ENCODE data around the gene PPM1F.

- no peak for TF ChIP-seq NFRKB (IDR thresholded peaks at IDR 0.05)
- no peak for TF ChIP-seq L3MBTL2 (conservative IDR thresholded peaks at IDR 0.05)
- TF ChIP-seq FOXK2 (IDR thresholded peaks at IDR 0.05) = no peak
- TF ChIP-seq FOXM1 (IDR thresholded peaks at IDR 0.05; ENCODE audit: borderline replicate concordance) = no peak
- no peak for TF ChIP-seq ELF4 (IDR thresholded peaks at IDR 0.05)
- TF ChIP-seq SP1 (IDR thresholded peaks at IDR 0.05) = no peak
- no peak for TF ChIP-seq ZNF384 (IDR thresholded peaks at IDR 0.05)
- TF ChIP-seq SUZ12 (IDR thresholded peaks at IDR 0.05) = no peak
- no peak for TF ChIP-seq ARNT (IDR thresholded peaks at IDR 0.05)
- TF ChIP-seq BHLHE40 (IDR thresholded peaks at IDR 0.05; ENCODE audit: borderline replicate concordance) = no peak
Measured at GRCh38 chr22:21915624-21916308, 36.9 kb downstream of the PPM1F start.
